ENCODE results near the gene MYOF.

Gene MYOF

GRCh38 chr10:93452143-93452542 is 30.0 kb downstream of the MYOF start:
- Mint-ChIP-seq H3K4me3 (no peak overlapping the region), H3K36me3 (ENCODE audit: low read depth) (peaks cover 10% of the 10 kb centered on the region), H3K27me3 (ENCODE audit: low read depth, poor library complexity) (no peaks in the 10 kb centered on the region), H3K4me1 (peaks cover 21% of the 10 kb centered on the region), H3K9me3 (no peaks in the 10 kb centered on the region), H3K27ac (no peak overlapping the region)
- no peak for DNase-seq
- TF ChIP-seq CTCF (IDR thresholded peaks at IDR 0.05) = no peak

- Mint-ChIP-seq H3K36me3 (ENCODE audit: low read depth) (peaks cover 7% of the 10 kb centered on the region), H3K27me3 (ENCODE audit: low read depth, poor library complexity) (no peaks in the 10 kb centered on the region), H3K27ac (peak overlapping the region; percentile 27), H3K4me1 (peaks cover 23% of the 10 kb centered on the region), H3K4me3 (no peak overlapping the region), H3K9me3 (no peaks in the 10 kb centered on the region)
- no peak for TF ChIP-seq CTCF (IDR thresholded peaks at IDR 0.05)
- no peak for DNase-seq
Observed at GRCh38 chr10:93451244-93451947, 30.7 kb downstream of the MYOF start.

GRCh38 chr10:93447970-93448369 is 34.2 kb downstream of the MYOF start:
- Mint-ChIP-seq H3K9me3 (peaks cover 3% of the 10 kb centered on the region), H3K27me3 (ENCODE audit: low read depth, poor library complexity) (no peaks in the 10 kb centered on the region), H3K4me3 (no peak overlapping the region), H3K36me3 (ENCODE audit: low read depth) (peaks cover 12% of the 10 kb centered on the region), H3K4me1 (peaks cover 48% of the 10 kb centered on the region), H3K27ac (no peak overlapping the region)
- no peak for DNase-seq
- TF ChIP-seq CTCF (IDR thresholded peaks at IDR 0.05) = no peak

- no peak for DNase-seq
- H3K9me3 Mint-ChIP-seq = peaks cover 3% of the 10 kb centered on the region
- no peak for TF ChIP-seq CTCF (IDR thresholded peaks at IDR 0.05)
- peaks cover 55% of the 10 kb centered on the region for H3K4me1 Mint-ChIP-seq
- peaks cover 12% of the 10 kb centered on the region for H3K36me3 Mint-ChIP-seq (ENCODE audit: low read depth)
- H3K27me3 Mint-ChIP-seq (ENCODE audit: low read depth, poor library complexity) = no peaks in the 10 kb centered on the region
- no peak overlapping the region for H3K4me3 Mint-ChIP-seq
- peak overlapping the region; percentile 100 for H3K27ac Mint-ChIP-seq
Observed at GRCh38 chr10:93447019-93447418, 35.1 kb downstream of the MYOF start.

DNA sequence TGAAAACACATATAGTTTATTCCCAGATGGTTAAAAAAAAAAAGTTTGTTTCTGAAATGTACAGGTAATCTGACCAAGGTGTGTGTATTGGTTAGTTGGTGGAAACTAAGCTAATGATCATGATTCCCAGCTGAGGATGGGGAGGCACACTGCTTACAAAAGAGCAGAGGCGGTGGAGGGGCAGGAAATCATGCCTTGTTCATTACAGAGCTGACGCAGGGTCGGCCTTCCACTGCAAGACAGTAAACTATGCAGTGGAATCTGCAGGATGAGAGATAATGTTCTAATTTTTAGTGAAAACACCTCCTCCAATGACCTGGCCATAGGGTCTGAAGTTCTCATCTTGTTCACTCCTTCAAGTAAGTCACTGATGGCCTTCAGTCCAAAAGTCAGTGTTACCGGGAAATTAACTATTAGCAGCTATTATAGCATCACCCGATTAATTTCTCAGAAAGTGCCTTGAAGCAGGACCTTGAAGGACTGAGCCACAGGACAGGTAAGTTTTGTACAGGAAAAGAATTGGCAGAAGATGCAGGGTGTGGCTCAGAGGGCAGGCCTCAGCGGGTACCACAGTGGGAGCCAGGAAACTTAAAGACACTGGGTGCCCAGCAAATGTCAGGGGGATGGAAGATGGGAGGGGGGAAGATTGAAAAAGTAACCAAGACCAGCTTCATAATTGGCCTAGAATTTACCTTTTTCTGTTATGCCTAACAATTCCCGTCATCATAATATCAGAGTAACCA is 36.0 kb downstream of the MYOF start:
- Mint-ChIP-seq H3K4me1 (peaks cover 61% of the 10 kb centered on the region), H3K27me3 (ENCODE audit: low read depth, poor library complexity) (peaks cover 3% of the 10 kb centered on the region), H3K27ac (peak overlapping the region; percentile 100), H3K9me3 (peaks cover 3% of the 10 kb centered on the region), H3K36me3 (ENCODE audit: low read depth) (peaks cover 7% of the 10 kb centered on the region), H3K4me3 (peak overlapping the region; percentile 64)
- TF ChIP-seq CTCF (IDR thresholded peaks at IDR 0.05) = no peak
- DNase-seq = no peak
